HepG2 (cell line): ENCODE measurements around the gene MTMR4. TPM values are rescaled to one million over a fixed set of nuclear protein-coding genes. Genes with fewer than 3 reads are reported as not detected.

Experiments
- REL ChIP-seq: sonication (generic); formaldehyde crosslinking; conservative IDR thresholded peaks from 2 replicates; pipeline ENCODE4 v1.8.0; 2022; ENCODE audit warnings: mild to moderate bottlenecking, missing genetic modification reagents, moderate library complexity
- TMF1 ChIP-seq: sonication (generic); formaldehyde crosslinking; IDR thresholded peaks from 2 replicates; pipeline ENCODE4 v1.8.1; 2022; ENCODE audit warnings: low read depth, missing genetic modification reagents
- ZBTB3 ChIP-seq: sonication (generic); formaldehyde crosslinking; IDR thresholded peaks from 2 replicates; pipeline ENCODE4 v1.4.0; 2020; ENCODE audit warnings: low read depth, mild to moderate bottlenecking, moderate library complexity, missing genetic modification reagents, borderline replicate concordance
- ZNF253 ChIP-seq: sonication (generic); formaldehyde crosslinking; IDR thresholded peaks from 2 replicates; pipeline ENCODE4 v1.8.0; 2022; ENCODE audit warnings: mild to moderate bottlenecking, missing genetic modification reagents, borderline replicate concordance
- polyA plus RNA-seq, 8 experiments: library from polyadenylated mRNA; depleted of rRNA in 3 of 8; stranded (reverse) in 7 of 8; unstranded in 1 of 8; fragments of >200 nt; fragmentation: Illumina TruSeq in 4 of 8; extraction: Trizol in 4 of 8; gene quantifications; 2 replicates each; pipeline versions ENCODE4 v1.2.1 to v1.2.3, GENCODE V29; 2011 to 2016; ENCODE audit warnings: low read depth in 4 of 8, missing spikeins in 1 of 8, mixed read lengths in 1 of 8; ENCODE audit not compliant: insufficient read depth in 1 of 8
- total RNA-seq, 5 experiments: library from RNA; depleted of rRNA; stranded (reverse); fragments of >200 nt; fragmentation: Illumina TruSeq; extraction: Trizol; gene quantifications; 2 replicates each; pipeline ENCODE4 v1.2.3, GENCODE V29; 2016; ENCODE audit warnings: low read depth in 1 of 5
- TF ChIP-seq, protein P1 (sequence below): sonication (generic); formaldehyde crosslinking; IDR thresholded peaks from 2 replicates; pipeline ENCODE4; 2020; ENCODE audit warnings: missing genetic modification reagents, mild to moderate bottlenecking, borderline replicate concordance
- TF ChIP-seq, protein P2 (sequence below): fragments of 450-650 bp; IDR thresholded peaks from 2 replicates; pipeline ENCODE4 v1.6.1; 2017
- TF ChIP-seq, protein P3 (sequence below): sonication (generic); formaldehyde crosslinking; IDR thresholded peaks from 2 replicates; pipeline ENCODE4 v1.8.0; 2022; ENCODE audit warnings: missing genetic modification reagents, mild to moderate bottlenecking, moderate library complexity, borderline replicate concordance

Gene MTMR4
- total and polyA plus RNA-seq, 2 of the 13 experiments (the other 11 are each of a cell fraction or from before 2014, with no cell fraction given): 62.5 to 65.1 TPM

DNA sequence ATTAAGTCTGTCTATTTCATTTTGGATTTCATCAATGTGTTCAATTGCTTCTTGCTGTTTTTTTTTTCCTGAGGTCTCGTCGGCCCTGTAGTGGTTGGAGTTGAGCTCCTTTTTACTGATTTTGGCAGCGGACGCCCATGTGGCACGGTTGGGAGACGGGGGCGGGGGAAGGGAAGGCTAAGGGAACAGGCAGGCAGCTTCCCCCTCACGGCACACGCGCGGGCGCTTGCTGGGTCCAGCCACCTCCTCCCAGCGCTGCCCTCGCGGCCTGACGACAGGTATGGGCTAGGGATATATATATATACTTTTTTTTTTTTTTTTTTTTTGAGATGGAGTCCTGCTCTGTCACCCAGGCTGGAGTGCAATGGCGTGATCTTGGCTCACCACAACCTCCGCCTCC lies 37.6 kb downstream of the MTMR4 start (continued):
- TF ChIP-seq TMF1 (CRISPR knock-in tag) (no peak), ZBTB3 (no peak), REL (CRISPR knock-in tag) (no peak), ZNF253 (CRISPR knock-in tag) (no peak)
- TF ChIP-seq, protein P1, sequence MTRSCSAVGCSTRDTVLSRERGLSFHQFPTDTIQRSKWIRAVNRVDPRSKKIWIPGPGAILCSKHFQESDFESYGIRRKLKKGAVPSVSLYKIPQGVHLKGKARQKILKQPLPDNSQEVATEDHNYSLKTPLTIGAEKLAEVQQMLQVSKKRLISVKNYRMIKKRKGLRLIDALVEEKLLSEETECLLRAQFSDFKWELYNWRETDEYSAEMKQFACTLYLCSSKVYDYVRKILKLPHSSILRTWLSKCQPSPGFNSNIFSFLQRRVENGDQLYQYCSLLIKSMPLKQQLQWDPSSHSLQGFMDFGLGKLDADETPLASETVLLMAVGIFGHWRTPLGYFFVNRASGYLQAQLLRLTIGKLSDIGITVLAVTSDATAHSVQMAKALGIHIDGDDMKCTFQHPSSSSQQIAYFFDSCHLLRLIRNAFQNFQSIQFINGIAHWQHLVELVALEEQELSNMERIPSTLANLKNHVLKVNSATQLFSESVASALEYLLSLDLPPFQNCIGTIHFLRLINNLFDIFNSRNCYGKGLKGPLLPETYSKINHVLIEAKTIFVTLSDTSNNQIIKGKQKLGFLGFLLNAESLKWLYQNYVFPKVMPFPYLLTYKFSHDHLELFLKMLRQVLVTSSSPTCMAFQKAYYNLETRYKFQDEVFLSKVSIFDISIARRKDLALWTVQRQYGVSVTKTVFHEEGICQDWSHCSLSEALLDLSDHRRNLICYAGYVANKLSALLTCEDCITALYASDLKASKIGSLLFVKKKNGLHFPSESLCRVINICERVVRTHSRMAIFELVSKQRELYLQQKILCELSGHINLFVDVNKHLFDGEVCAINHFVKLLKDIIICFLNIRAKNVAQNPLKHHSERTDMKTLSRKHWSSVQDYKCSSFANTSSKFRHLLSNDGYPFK (CRISPR knock-in tag): no peak
- TF ChIP-seq, protein P2, sequence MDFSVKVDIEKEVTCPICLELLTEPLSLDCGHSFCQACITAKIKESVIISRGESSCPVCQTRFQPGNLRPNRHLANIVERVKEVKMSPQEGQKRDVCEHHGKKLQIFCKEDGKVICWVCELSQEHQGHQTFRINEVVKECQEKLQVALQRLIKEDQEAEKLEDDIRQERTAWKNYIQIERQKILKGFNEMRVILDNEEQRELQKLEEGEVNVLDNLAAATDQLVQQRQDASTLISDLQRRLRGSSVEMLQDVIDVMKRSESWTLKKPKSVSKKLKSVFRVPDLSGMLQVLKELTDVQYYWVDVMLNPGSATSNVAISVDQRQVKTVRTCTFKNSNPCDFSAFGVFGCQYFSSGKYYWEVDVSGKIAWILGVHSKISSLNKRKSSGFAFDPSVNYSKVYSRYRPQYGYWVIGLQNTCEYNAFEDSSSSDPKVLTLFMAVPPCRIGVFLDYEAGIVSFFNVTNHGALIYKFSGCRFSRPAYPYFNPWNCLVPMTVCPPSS: no peak
- TF ChIP-seq, protein P3, sequence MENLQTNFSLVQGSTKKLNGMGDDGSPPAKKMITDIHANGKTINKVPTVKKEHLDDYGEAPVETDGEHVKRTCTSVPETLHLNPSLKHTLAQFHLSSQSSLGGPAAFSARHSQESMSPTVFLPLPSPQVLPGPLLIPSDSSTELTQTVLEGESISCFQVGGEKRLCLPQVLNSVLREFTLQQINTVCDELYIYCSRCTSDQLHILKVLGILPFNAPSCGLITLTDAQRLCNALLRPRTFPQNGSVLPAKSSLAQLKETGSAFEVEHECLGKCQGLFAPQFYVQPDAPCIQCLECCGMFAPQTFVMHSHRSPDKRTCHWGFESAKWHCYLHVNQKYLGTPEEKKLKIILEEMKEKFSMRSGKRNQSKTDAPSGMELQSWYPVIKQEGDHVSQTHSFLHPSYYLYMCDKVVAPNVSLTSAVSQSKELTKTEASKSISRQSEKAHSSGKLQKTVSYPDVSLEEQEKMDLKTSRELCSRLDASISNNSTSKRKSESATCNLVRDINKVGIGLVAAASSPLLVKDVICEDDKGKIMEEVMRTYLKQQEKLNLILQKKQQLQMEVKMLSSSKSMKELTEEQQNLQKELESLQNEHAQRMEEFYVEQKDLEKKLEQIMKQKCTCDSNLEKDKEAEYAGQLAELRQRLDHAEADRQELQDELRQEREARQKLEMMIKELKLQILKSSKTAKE (CRISPR knock-in tag): no peak
- TF ChIP-seq, all 625 proteins: peak for 0
